T-cell (primary cell): ENCODE measurements around the gene DAPK2. TPM values are rescaled to one million over a fixed set of nuclear protein-coding genes. Genes with fewer than 3 reads are reported as not detected.

Experiments used
- ATAC-seq, 4 experiments: fragments of 200-7000 bp in 3 of 4; fragments of 150-1000 bp in 1 of 4; cut with Tn5 transposase; replicated peaks in 1 of 4; 1 replicate in 3 of 4; 2 replicates in 1 of 4; pipeline ENCODE4 v1.10.0; 2021; ENCODE audit warnings: moderate library complexity in 3 of 4, mild to moderate bottlenecking in 2 of 4, moderate number of reproducible peaks in 1 of 4
- CTCF ChIA-PET, 2 donors: fragments of 300-600 bp; sonication (Branson Sonifier 250); formaldehyde crosslinking; loops; one replicate each; lab custom pipeline; 2022; ENCODE audit warnings: antibody characterized with exemption in 2 of 2; lab: Charles Lee
- POLR2A ChIA-PET, 2 donors: fragments of 300-600 bp; sonication (Branson Sonifier 250); formaldehyde crosslinking; loops; one replicate each; lab custom pipeline; 2022; ENCODE audit warnings: antibody characterized with exemption in 2 of 2; lab: Charles Lee
- DNase-seq, 35 experiments: peaks; one replicate each; pipeline versions ENCODE4 v3.0.0 to v3.0.0-alpha.2; 2013 to 2023
- H3K27ac ChIP-seq: one replicate; pipeline ENCODE4 v1.5.1; 2013; ENCODE audit warnings: low read length
- H3K27me3 ChIP-seq, 2 experiments: replicated peaks in 1 of 2; 1 replicate in 1 of 2; 2 replicates in 1 of 2; pipeline versions ENCODE4 v1.6.1 to v1.7.0; 2013; ENCODE audit warnings: low read length in 1 of 2, mixed read lengths in 1 of 2; ENCODE audit not compliant: control insufficient read depth in 2 of 2, insufficient read depth in 2 of 2; ENCODE audit errors: extremely low read depth in 1 of 2
- H3K36me3 ChIP-seq, 2 donors: 1 replicate in 1 of 2; 2 replicates in 1 of 2; pipeline versions ENCODE4 v1.6.1 to v1.7.0; 2013; ENCODE audit warnings: low read length in 1 of 2; ENCODE audit not compliant: control insufficient read depth in 2 of 2, insufficient read depth in 1 of 2; ENCODE audit errors: extremely low read depth in 1 of 2
- H3K4me1 ChIP-seq, 2 experiments: 1 replicate in 1 of 2; 2 replicates in 1 of 2; pipeline versions ENCODE4 v1.6.1 to v1.7.0; 2013; ENCODE audit warnings: low read length in 2 of 2, mixed read lengths in 1 of 2; ENCODE audit not compliant: insufficient read depth in 2 of 2, control insufficient read depth in 1 of 2; ENCODE audit errors: extremely low read depth in 1 of 2
- H3K4me3 ChIP-seq, 2 donors: 1 replicate in 1 of 2; 2 replicates in 1 of 2; pipeline versions ENCODE4 v1.5.1 to v1.7.0; 2013; ENCODE audit warnings: mild to moderate bottlenecking in 2 of 2, low read length in 1 of 2, moderate library complexity in 1 of 2; ENCODE audit not compliant: control insufficient read depth in 1 of 2; ENCODE audit errors: extremely low read depth in 1 of 2
- H3K9me3 ChIP-seq: 2 replicates; pipeline ENCODE4 v1.7.0; 2013
- H3K27ac Mint-ChIP-seq, 2 donors: one replicate each; pipeline ENCODE4 v1.8.0; 2020 to 2021; ENCODE audit warnings: mild to moderate bottlenecking in 2 of 2, mixed read lengths in 2 of 2
- H3K27me3 Mint-ChIP-seq, 2 donors: one replicate each; pipeline ENCODE4 v1.8.0; 2021 to 2022; ENCODE audit warnings: mixed read lengths in 2 of 2
- H3K36me3 Mint-ChIP-seq: one replicate; pipeline ENCODE4 v1.8.0; 2021; ENCODE audit warnings: mixed read lengths
- H3K4me1 Mint-ChIP-seq, 3 donors: one replicate each; pipeline ENCODE4 v1.8.0; 2020 to 2022; ENCODE audit warnings: mixed read lengths in 3 of 3, mild to moderate bottlenecking in 1 of 3
- H3K4me3 Mint-ChIP-seq, 3 donors: one replicate each; pipeline ENCODE4 v1.8.0; 2020 to 2022; ENCODE audit warnings: mild to moderate bottlenecking in 3 of 3, mixed read lengths in 3 of 3, moderate library complexity in 3 of 3
- H3K9me3 Mint-ChIP-seq, 3 donors: one replicate each; pipeline ENCODE4 v1.8.0; 2020 to 2022; ENCODE audit warnings: mixed read lengths in 3 of 3
- WGBS: methylation state at CpG from one replicate; pipeline ENCODE4 v1.1.5; 2013; ENCODE audit warnings: missing lambda C conversion rate; ENCODE audit not compliant: insufficient coverage; 5-methylcytosine and 5-hydroxymethylcytosine counted together
- total RNA-seq, 35 experiments: library from RNA in 6 of 35; stranded (reverse) in 6 of 35; fragments of 120-200 nt in 1 of 35; gene quantifications; one replicate each; pipeline versions ENCODE4 v1.2.1 to v1.2.4 and lab custom pipeline; 2013 to 2026

Gene DAPK2
- total RNA-seq, 5 donors from 2014 or later (not counting 1 experiment from before 2014, with no cell fraction given), result 0.78 to 23.5 (median 6.1) TPM

DNA sequence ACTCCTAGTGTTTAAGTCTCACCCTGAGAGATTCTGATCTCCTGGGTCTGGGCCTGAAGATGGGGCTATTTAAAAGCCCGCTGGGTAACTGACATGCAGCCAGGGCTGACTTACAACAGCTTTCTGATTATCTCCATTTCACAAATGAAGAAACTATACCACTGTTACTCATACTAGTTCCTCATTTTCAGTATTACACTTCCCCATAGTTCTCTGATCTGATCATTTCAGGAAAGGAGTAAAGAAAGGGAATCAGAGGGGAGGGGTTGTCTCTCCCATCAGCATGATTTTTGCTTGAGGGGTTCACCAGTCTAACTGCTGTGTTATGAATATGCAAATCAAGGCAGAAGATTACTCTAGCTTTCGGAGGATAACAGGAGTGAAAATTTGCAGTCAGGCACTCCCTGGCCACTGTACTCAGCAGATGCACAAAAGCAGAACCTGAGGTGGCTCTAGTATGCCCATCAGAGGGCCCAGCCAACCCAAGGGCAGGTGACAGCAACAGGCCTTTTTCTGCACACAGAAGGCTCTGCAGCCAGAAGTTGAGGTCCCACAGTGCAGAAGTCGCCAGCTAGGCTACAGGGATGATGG is 59.4 kb downstream of the DAPK2 start:
- H3K27me3 ChIP-seq, result no peaks in the 10 kb centered on the region
- H3K27ac ChIP-seq, result no peak overlapping the region
- Mint-ChIP-seq H3K4me3 (no peak overlapping the region), H3K4me1 (peaks cover 3 to 20% (median 8%) of the 10 kb centered on the region in 3 donors), H3K27ac (no peak overlapping the region), H3K27me3 (no peaks in the 10 kb centered on the region), H3K36me3 (peaks cover 3% of the 10 kb centered on the region), H3K9me3 (no peaks in the 10 kb centered on the region)
- POLR2A ChIA-PET, result no interaction called here
- DNase-seq (peak in 2 of 35 experiments; percentile 10 to 31), ATAC-seq (peak in 1 of 4 experiments; percentile 29)
- WGBS, result 90% methylated on average over 3 of the region's 3 CpGs
- H3K9me3 ChIP-seq, result no peaks in the 10 kb centered on the region
- H3K36me3 ChIP-seq, result no peaks in the 10 kb centered on the region
- H3K4me1 ChIP-seq, result peaks cover 0 to 5% of the 10 kb centered on the region in 2 experiments
- CTCF ChIA-PET, result no interaction called here
- H3K4me3 ChIP-seq, result no peak overlapping the region

DNA sequence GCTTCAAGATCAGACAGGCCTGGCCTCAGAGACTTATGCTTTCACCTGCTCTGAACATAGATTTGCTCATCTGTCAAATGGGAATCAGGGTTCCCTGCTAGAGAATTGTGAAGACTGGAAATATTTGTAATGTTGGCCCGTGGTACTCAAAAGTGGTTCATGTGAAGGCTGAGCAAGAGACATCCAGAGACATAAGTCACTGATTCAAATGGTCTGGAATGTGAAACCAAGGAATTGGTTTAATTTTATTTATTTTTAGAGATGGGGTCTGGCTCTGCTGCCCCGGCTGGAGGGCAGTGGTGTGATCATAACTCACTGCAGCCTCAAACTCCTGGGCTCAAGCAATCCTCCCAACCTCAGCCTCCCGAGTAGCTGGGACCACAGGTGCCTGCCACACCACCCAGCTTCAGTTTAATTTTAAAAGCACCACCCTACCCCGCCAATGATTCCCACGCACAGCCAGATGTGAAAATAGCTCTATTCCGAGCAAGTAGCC is 60.1 kb downstream of the DAPK2 start:
- Histone ChIP-seq H3K27ac (no peak overlapping the region), H3K4me3 (no peak overlapping the region), H3K4me1 (peaks cover 0 to 5% of the 10 kb centered on the region in 2 experiments), H3K27me3 (no peaks in the 10 kb centered on the region), H3K36me3 (no peaks in the 10 kb centered on the region), H3K9me3 (no peaks in the 10 kb centered on the region)
- H3K4me1 Mint-ChIP-seq, result peaks cover 2 to 16% (median 4%) of the 10 kb centered on the region in 3 donors
- H3K36me3 Mint-ChIP-seq, result peaks cover 3% of the 10 kb centered on the region
- no peak for DNase-seq
- POLR2A ChIA-PET, result no interaction called here
- H3K27ac Mint-ChIP-seq, result no peak overlapping the region
- ATAC-seq, result no peak
- WGBS, result 88% methylated on average over 4 of the region's 6 CpGs
- H3K9me3 Mint-ChIP-seq, result no peaks in the 10 kb centered on the region
- CTCF ChIA-PET, result interaction anchor here in 1 of 2 donors (0.6 kb wide), 1 partner anchor 345 kb away, joined by 3 read pairs; no protein-coding TSS in a partner anchor
- no peaks in the 10 kb centered on the region for H3K27me3 Mint-ChIP-seq
- H3K4me3 Mint-ChIP-seq, result no peak overlapping the region

DNA sequence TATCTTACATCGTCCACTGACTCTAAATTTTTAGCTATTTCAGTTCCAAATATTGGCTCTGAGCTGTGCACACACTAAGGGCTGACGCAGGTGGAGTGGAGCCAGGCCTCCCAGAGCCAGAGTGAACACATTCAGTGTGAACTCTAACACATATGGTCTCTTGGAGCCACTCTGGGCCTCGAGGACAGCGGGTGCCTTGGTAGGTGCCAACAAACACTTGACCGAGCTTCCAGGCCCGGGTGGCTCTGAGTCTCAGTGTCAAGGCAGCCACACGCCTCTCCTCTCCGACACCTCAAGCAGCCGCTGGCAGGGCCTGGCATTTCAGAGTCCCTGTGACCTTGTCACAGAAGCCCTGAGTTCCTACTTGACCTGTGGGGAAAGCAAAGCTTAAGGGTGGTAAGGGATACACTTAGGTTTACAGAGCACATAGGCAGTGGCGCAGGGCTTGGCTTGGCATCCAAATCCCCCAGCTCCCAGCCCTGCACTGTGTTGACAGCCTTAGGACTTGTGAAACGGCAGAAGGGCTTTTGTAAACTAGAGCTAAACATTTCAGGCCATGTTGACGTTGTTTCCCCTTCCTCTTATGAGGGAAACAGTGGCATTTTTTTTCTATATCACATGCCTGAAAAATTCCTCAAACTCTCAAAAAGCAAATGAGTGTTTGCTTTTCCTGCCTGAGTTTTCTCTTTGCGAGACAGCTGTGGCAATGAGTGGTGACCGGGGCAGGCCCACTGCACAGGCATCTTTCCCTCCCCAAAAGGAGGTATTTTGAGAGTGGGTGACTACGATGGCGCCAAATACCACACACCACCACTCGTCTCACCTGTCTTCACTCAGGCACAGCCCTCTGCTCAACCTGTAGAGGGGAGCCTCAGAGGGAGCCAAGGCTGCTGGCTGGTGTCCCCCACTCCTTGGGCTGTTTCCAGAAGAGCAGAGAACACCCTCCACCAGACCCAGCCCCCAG is 60.8 kb downstream of the DAPK2 start:
- Histone ChIP-seq H3K27me3 (no peaks in the 10 kb centered on the region), H3K4me1 (peaks cover 0 to under 1% of the 10 kb centered on the region in 2 experiments), H3K4me3 (no peak overlapping the region), H3K9me3 (no peaks in the 10 kb centered on the region), H3K27ac (no peak overlapping the region), H3K36me3 (no peaks in the 10 kb centered on the region)
- ChIA-PET POLR2A (interaction anchor here in 1 of 2 donors (0.6 kb wide), 1 partner anchor 17 kb away, joined by 3 read pairs; no protein-coding TSS in a partner anchor), CTCF (interaction anchor here in 1 of 2 donors (0.6 kb wide), 1 partner anchor 345 kb away, joined by 3 read pairs; no protein-coding TSS in a partner anchor)
- WGBS, result 88% methylated on average over 7 of the region's 17 CpGs
- DNase-seq (no peak), ATAC-seq (no peak)
- H3K9me3 Mint-ChIP-seq, result no peaks in the 10 kb centered on the region
- H3K27me3 Mint-ChIP-seq, result no peaks in the 10 kb centered on the region
- peaks cover 0 to 12% (median 4%) of the 10 kb centered on the region in 3 donors for H3K4me1 Mint-ChIP-seq
- H3K27ac Mint-ChIP-seq, result no peak overlapping the region
- H3K36me3 Mint-ChIP-seq, result peaks cover 3% of the 10 kb centered on the region
- H3K4me3 Mint-ChIP-seq, result no peak overlapping the region

DNA sequence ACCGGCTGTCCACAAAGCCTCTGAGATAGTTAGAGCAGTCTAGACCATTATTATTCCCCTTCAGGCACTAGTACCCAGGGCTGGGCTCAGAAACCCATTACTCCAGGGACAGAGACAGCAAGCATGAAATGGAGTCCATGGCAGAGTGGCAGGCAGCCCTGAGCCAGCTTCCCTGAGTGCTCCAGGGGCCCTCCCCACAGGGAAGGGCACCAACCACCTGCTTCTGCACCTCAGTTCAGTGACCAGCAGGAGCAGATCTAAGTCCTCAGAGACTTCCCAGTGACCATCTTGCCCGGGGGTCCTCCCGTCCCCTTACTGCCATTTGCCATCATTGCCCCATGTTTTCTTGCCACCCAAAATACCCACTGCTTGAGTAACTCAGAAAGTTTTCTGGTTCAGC is 62.0 kb downstream of the DAPK2 start:
- Mint-ChIP-seq H3K4me3 (no peak overlapping the region), H3K4me1 (peaks cover 0 to 12% (median 4%) of the 10 kb centered on the region in 3 donors), H3K36me3 (peaks cover 3% of the 10 kb centered on the region), H3K27me3 (no peaks in the 10 kb centered on the region), H3K27ac (no peak overlapping the region), H3K9me3 (no peaks in the 10 kb centered on the region)
- Histone ChIP-seq H3K4me1 (no peaks in the 10 kb centered on the region), H3K27me3 (no peaks in the 10 kb centered on the region), H3K27ac (no peak overlapping the region), H3K36me3 (no peaks in the 10 kb centered on the region), H3K4me3 (no peak overlapping the region), H3K9me3 (no peaks in the 10 kb centered on the region)
- ChIA-PET POLR2A (no interaction called here), CTCF (no interaction called here)
- DNase-seq (no peak), ATAC-seq (no peak)
- WGBS, result 100% methylated on average over 1 of the region's 3 CpGs

DNA sequence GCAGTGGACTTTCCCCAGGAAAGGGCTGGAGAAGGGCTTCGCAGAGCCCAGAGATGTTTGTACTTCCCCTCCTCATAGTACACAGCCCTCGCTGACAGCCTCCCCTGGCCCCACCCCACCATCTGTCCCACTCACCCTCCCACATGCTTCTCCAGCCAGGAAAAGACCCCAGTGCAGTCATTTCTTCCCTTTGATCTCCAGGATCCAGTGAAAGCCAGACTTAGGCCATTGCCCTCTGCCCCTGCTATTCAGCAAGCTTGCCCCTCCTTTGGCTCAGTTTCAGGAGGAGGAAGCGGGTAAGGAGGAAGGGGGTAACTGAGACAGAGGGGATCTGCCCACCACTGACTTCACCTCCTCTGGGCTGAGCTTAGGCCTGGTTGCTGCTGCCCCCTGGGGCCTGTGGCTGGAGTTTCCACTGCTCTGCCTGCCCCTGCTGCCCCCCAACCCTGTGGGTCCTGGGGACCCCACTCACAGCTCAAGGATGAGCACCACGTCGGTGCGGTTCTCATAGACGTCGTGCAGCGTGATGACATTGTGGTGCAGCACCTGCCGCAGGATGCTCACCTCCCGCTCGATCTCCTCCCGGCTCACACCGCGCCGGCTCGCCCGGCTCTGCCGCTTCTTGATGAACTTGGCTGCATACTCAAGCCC is 63.1 kb downstream of the DAPK2 start:
- no peak overlapping the region for H3K4me3 Mint-ChIP-seq

More for the DNA sequence above, 63.1 kb downstream of the DAPK2 start:
- ATAC-seq (peak in 1 of 4 experiments; percentile 19), DNase-seq (peak in 1 of 35 experiments; percentile 6)
- POLR2A ChIA-PET, result no interaction called here
- H3K27me3 ChIP-seq, result no peaks in the 10 kb centered on the region
- no peaks in the 10 kb centered on the region for H3K9me3 ChIP-seq
- H3K36me3 Mint-ChIP-seq, result peaks cover 3% of the 10 kb centered on the region
- H3K36me3 ChIP-seq, result no peaks in the 10 kb centered on the region
- H3K4me3 ChIP-seq, result no peak overlapping the region
- H3K27ac ChIP-seq, result no peak overlapping the region
- H3K27ac Mint-ChIP-seq, result peak overlapping the region in 1 of 2 donors; percentile 57
- H3K4me1 ChIP-seq, result no peaks in the 10 kb centered on the region
- H3K27me3 Mint-ChIP-seq, result no peaks in the 10 kb centered on the region
- H3K9me3 Mint-ChIP-seq, result no peaks in the 10 kb centered on the region
- WGBS, result 97% methylated on average over 18 of the region's 19 CpGs
- H3K4me1 Mint-ChIP-seq, result peaks cover 0 to 11% (median 4%) of the 10 kb centered on the region in 3 donors
- CTCF ChIA-PET, result interaction anchor here in 1 of 2 donors (0.6 kb wide), 2 partner anchors 116 to 230 kb away, joined by 5 read pairs; no protein-coding TSS in a partner anchor
